22Rv1 (cell line): ENCODE measurements around the gene ANKRD13A.
"Not testable (repeated sequence)": the region's sequence is repeated elsewhere in the genome, so short reads cannot be mapped to it uniquely, and the experiment has no call there.

Experiments used
- H3K27ac ChIP-seq: fragments of 450-650 bp; 2 replicates; pipeline ENCODE4 v1.5.1; 2017
- CTCF ChIP-seq: fragments of 450-650 bp; IDR thresholded peaks from 2 replicates; pipeline ENCODE4 v1.5.1; 2017; ENCODE audit warnings: mild to moderate bottlenecking
- ZFX ChIP-seq: fragments of 450-650 bp; IDR thresholded peaks from 2 replicates; pipeline ENCODE4 v1.6.1; 2017; ENCODE audit warnings: antibody characterized with exemption, borderline replicate concordance

ANKRD13A gene

DNA sequence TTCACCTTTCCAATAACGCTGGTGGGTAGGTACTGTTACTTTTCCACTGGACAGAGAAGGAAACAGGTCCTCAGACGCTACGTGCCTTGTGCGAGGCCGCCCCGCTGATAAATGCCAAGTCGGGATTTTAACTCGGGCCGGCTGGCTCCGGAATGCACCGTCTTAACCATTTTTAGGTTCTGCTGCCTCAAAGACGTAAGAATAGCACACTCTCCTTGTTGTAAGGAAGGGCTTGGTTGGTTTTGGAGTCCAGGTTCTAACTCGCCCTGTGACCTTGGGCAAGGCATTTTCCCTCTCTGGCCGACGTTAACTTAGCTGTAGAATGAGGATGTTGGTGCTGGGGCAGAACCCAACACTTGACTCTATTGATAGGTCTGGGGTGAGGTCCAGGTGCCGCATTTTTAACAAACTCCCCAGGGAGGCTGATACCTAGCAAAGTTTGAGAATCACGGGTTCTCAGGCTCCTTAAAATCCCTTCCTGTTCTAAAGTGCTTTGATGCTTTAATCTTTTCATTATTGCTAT, 814 bp downstream of the ANKRD13A start:
- peak overlapping the region; percentile 64; the same call in 1 of the 2 replicates for H3K27ac ChIP-seq
- TF ChIP-seq CTCF (no peak), ZFX (no peak)

GRCh38 chr12:110001596-110001995, 2.4 kb downstream of the ANKRD13A start:
- H3K27ac ChIP-seq = no peak overlapping the region
- no peak for TF ChIP-seq CTCF
- TF ChIP-seq ZFX = no peak

DNA sequence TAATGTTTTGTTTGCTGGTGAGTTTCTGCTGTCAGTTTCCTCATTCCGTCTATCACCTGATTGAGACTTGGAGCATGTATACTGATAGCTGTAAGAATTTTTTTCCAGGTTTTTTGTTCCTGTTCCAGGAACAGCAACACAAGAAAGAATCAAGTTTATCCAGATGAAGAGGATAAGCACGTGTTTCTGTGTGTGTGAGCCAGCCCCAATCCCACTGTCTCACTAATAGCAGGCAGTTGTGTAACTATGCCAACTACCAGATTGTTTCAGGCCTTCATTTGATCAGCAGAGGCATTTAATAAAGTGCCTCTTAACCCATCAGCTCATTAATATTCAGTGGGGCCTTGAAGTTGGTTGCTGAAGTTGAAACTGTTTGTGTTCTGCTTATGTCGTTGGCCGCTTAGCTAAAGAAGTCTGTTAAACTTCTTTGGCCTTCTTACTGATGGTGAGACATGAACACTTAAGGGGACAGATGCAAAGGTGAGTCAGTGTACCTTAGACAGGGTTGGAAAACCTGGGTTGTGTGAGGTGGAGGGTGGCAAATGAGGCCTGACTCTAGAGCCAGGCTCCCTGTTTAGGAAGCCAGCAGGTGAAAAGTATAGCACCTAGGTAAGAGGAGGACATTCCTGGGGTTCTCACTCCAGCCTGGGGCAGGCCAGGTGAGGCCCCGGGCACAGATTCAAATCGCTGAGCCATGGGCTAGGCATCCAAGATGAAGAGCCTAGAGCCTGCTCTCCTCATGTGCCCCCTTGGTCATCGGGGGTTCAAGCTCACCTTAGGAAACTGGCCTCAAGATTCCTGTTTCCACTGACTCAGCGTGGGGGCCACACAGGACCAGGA, 3.7 kb downstream of the ANKRD13A start:
- H3K27ac ChIP-seq = no peak overlapping the region

DNA sequence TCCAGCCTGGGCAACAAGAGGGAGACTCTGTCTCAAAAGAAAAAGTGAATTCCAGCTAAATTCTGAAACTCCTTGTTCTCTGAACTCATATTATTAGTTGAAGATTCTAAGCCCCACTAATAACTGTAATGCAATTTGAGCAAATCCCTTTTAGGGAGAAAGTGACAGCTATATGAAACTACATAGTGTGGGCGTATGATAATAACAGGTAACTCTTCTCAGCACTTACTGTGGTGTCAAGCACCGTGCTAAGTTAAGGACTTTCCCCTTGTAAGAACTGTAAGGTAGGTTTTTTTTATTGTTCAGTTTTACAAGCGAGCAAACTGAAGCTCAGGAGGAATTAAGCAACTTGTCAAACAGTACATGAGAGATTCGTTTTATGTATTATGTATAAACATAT, 5.4 kb downstream of the ANKRD13A start:
- H3K27ac ChIP-seq = no peak overlapping the region
- no peak for TF ChIP-seq CTCF
- TF ChIP-seq ZFX = no peak

More for the DNA sequence above, 3.7 kb downstream of the ANKRD13A start:
- TF ChIP-seq ZFX (no peak), CTCF (no peak)

DNA sequence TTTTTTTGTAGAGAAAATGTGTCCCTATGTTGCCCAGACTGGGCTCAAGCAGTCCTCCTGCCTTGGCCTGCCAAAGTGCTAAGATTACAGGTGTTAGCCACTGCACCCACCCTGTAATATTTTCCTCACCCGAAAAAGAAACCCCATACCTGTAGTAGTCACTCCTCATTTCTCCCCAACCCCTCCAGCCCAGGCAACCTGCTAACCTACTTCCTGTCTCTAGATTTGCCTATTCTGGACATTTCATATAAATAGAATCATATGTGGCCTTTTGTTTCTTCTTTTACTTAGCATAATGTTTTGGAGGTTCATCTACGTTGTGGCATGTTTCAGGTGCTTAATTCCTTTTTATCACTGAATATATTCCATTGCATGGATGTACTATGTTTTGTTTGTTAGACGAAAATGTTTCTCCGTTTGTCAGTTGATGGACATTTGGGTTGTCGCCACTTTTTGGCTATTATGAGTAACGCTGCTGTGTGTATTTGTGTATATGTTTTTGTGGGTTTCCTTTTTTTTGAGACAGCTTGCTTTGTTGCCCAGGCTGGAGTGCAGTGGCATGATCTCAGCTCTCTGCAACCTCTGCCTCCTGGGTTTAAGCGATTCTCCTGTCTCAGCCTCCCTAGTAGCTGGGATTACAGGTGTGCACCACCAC, 6.2 kb downstream of the ANKRD13A start:
- TF ChIP-seq ZFX = no peak
- no peak for TF ChIP-seq CTCF
- no peak overlapping the region for H3K27ac ChIP-seq

GRCh38 chr12:110006115-110006514, 6.9 kb downstream of the ANKRD13A start:
- no peak overlapping the region for H3K27ac ChIP-seq
- TF ChIP-seq CTCF (no peak), ZFX (no peak)

GRCh38 chr12:110007881-110008280, 8.7 kb downstream of the ANKRD13A start:
- no peak overlapping the region for H3K27ac ChIP-seq

GRCh38 chr12:110008681-110009398, 9.6 kb downstream of the ANKRD13A start:
- H3K27ac ChIP-seq = not testable (repeated sequence)

More at GRCh38 chr12:110007881-110008280, 8.7 kb downstream of the ANKRD13A start:
- TF ChIP-seq CTCF = no peak
- no peak for TF ChIP-seq ZFX
